ENCODE measurements around the gene EPG5.
"Not testable (repeated sequence)": the region's sequence is repeated elsewhere in the genome, so short reads cannot be mapped to it uniquely, and the experiment has no call there.

The EPG5 gene

GRCh38 chr18:45871431-45872084, 95.6 kb downstream of the EPG5 start:
- in situ Hi-C loops (cut with MboI; ENCODE audit: low sequenced_read_pairs) = no loop called here

- in situ Hi-C loops (cut with MboI; ENCODE audit: low sequenced_read_pairs) = no loop called here
These were observed 96.7 kb downstream of the EPG5 start for GRCh38 chr18:45870419-45870818.

- in situ Hi-C loops (cut with MboI; ENCODE audit: low sequenced_read_pairs) = no loop called here
These were observed 101.7 kb downstream of the EPG5 start for GRCh38 chr18:45865466-45865865.

DNA sequence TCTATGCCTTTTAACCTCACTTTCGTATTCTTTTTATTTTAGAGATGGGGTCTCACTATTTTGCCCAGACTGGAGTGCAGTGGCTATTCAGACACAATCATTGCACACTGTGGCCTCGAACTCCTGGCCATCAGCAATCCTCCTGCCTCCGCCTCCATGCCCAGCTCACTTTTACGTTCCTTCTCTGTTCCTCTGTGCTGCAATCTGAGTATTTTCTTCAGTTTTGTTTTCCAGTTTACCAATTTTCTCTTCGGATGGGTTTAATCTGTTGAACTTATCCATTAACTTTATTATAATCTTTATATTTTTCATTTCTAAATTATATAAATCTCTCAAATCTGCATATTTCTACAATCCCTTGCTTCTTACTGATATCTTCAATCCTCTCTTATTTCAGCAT, 103.0 kb downstream of the EPG5 start:
- in situ Hi-C loops (cut with MboI; ENCODE audit: low sequenced_read_pairs) = no loop called here

DNA sequence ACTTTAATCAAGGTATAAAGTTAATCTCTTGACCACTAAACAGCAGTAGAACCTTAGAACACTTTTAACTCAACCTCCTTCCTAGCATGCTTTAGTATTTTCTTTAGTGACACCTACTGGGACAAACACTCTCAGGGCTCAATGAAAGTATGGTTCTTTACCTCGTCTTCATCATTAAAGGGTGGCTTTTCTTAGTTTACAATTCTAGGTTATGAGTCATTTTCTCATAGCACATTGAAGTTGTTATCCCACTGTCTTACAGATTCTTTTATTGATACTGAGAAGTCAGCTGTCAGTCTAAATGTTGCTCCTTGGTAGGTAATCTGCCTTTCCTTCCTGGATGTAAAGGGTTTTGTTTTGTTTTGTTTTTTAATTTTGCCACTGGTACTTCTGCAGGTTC, 103.7 kb downstream of the EPG5 start:
- in situ Hi-C loops (cut with MboI; ENCODE audit: low sequenced_read_pairs) = no loop called here

GRCh38 chr18:45861926-45862325, 105.2 kb downstream of the EPG5 start:
- in situ Hi-C loops (cut with MboI; ENCODE audit: low sequenced_read_pairs) = no loop called here

GRCh38 chr18:45860971-45861370, 106.2 kb downstream of the EPG5 start:
- in situ Hi-C loops (cut with MboI; ENCODE audit: low sequenced_read_pairs) = no loop called here

DNA sequence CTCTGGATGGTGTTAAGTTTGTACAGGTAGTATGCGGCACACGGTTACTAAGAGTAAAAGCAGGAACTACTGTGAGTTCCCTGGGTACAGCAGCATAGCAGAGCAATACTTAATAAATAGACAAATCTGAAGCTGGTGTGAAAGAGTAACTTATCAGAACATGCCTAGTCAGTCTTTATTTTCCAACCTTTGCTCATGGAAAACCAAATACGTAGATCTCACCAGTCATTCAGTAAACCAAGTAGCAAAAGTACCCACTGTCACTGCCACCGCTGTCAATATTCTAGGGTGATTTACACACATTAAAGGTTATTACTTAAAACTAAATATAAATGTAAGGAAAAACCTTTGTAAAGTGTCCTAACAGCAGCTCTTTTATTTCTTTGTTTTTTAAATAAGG, 106.6 kb downstream of the EPG5 start:
- in situ Hi-C loops (cut with MboI; ENCODE audit: low sequenced_read_pairs) = no loop called here

DNA sequence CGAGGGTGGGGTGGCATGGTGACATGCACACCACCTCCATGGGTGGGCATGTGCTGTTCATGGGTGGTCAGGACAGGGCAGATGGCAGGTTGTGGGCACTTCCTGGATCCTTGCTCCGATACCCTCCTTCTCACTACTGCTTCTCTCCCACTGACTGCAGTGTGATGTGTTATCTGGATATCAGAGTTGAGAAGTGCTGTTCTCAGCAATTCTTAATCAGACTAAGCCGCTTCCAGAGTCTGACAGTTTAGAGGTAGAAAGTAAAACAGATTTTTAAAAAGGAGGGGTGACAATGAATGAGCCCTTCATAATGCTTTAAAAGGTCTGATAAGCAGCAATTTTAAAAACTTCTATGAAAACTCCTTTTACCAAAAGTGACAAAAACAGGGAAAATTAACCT, 107.8 kb downstream of the EPG5 start:
- in situ Hi-C loops (cut with MboI; ENCODE audit: low sequenced_read_pairs) = no loop called here

GRCh38 chr18:45856531-45856930, 110.6 kb downstream of the EPG5 start:
- in situ Hi-C loops (cut with MboI; ENCODE audit: low sequenced_read_pairs) = no loop called here

- in situ Hi-C loops (cut with MboI; ENCODE audit: low sequenced_read_pairs) = no loop called here
These were observed 113.0 kb downstream of the EPG5 start for GRCh38 chr18:45854036-45854586.

- in situ Hi-C loops (cut with MboI; ENCODE audit: low sequenced_read_pairs) = no loop called here
These were observed 114.5 kb downstream of the EPG5 start for GRCh38 chr18:45852631-45853030.

DNA sequence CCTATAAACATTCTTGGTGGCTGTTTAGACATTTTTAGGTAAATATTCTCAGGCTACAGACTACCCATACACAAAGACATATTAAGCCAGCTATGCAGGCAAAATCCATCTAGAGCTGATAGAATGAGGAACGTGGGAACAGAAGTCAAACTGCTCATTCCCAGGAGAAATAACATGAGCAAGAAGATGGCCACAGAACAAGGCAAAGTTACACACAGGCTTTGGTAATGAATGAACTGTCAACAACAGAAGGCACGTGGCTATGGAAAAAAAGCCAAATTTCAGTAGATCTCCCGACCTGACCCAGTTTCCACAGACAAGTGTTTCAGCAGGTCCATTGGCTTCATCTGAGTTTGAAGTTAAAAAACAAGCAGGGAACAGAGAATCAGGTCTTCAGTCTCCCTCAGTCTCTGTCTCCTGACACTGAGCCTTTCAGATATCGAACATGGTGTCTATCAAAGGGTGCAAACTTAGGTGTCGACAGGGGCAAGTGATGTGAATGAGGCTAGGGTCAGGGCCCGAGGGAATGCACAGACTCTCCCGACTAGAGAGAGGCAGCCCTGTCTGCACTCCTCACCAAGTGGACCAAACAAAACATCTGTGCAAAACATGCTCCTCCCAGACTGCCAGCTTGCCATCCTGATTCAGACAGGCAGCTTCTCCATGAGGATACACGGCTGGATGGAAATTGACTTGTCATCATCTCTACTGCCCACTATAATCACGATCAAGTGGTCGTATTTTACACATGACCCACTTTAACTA, 115.8 kb downstream of the EPG5 start:
- in situ Hi-C loops (cut with MboI; ENCODE audit: low sequenced_read_pairs) = no loop called here

- in situ Hi-C loops (cut with MboI; ENCODE audit: low sequenced_read_pairs) = no loop called here
These were observed 117.1 kb downstream of the EPG5 start for GRCh38 chr18:45850021-45850420.

DNA sequence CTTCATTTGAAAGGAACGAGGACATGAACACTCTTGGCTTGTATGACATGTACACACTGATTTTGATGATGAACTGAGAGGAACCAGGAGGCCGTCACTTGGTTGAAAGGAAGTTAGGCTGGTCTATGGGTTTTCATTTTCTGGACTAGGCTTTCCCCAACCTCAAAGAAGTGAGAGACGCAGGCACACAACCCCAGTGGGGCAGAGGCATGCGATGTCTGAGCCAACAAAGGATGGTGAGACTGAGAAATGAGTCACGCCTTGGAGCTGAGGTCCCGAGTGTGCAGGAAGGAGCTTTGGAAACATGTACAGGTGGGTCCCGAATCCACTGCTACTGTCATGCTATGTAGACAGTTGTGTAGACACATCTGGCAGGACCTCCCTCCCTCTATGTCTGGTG, 117.6 kb downstream of the EPG5 start:
- in situ Hi-C loops (cut with MboI; ENCODE audit: low sequenced_read_pairs) = no loop called here

DNA sequence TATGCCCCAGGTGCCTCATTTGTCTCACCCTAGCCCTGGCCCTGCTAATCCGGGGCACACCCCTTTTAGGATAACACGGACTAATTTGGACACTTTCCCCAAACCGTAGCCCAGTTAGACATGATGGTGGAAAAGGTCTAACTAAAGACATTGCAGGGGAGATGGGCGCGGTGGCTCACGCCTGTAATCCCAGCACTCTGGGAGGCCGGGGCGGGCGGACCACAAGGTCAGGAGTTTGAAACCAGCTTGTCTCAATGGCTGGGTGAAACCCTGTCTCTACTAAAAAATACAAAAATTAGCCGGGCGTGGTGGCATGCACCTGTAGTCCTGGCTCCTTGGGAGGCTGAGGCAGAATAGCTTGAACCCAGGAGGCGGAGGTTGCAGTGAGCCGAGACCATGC, 118.5 kb downstream of the EPG5 start:
- in situ Hi-C loops (cut with MboI; ENCODE audit: low sequenced_read_pairs) = not testable (repeated sequence)

GRCh38 chr18:45847119-45847518, 120.0 kb downstream of the EPG5 start:
- in situ Hi-C loops (cut with MboI; ENCODE audit: low sequenced_read_pairs) = no loop called here

GRCh38 chr18:45845410-45845809, 121.7 kb downstream of the EPG5 start:
- in situ Hi-C loops (cut with MboI; ENCODE audit: low sequenced_read_pairs) = no loop called here

- in situ Hi-C loops (cut with MboI; ENCODE audit: low sequenced_read_pairs) = no loop called here
These were observed 122.2 kb downstream of the EPG5 start for GRCh38 chr18:45844938-45845337.

- in situ Hi-C loops (cut with MboI; ENCODE audit: low sequenced_read_pairs) = no loop called here
These were observed 124.1 kb downstream of the EPG5 start for GRCh38 chr18:45843019-45843418.

DNA sequence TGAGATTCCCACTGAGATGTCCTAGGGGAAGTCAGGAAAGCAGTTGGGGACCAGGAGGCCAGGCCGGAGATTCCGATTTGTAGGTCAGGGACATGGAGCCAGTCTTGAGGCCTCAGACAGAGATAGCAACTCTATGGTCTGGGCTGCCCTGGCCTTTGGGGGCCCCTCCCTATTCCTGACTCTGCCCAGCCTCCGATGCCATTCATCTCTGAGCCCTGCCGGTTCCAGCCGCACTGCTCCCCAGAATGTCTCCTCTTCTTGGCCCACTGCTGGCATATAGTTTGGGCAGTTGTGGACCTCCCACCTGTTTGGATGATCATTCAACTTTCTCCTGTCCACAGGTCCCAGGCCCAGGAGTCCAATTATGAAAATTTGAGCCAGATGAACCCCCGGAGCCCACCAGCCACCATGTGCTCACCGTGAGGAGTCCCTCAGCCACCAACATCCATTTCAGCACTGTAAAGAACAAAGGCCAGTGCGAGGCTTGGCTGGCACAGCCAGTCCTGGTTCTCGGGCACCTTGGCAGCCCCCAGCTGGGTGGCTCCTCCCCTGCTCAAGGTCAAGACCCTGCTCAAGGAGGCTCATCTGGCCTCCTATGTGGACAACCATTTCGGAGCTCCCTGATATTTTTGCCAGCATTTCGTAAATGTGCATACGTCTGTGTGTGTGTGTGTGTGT, 125.2 kb downstream of the EPG5 start:
- in situ Hi-C loops (cut with MboI; ENCODE audit: low sequenced_read_pairs) = no loop called here
